Activated T-helper 9 cell treated with anti-CD3 and anti-CD28 coated beads, Interleukin-2, amount 50 U/mL, for 16 hours (primary cell): ENCODE data around the gene PERCC1.
"Not testable (repeated sequence)": the region's sequence is repeated elsewhere in the genome, so short reads cannot be mapped to it uniquely, and the experiment has no call there.

ENCODE experiments used
- DNase-seq: peaks from one replicate; pipeline ENCODE4 v3.0.0-alpha.2; 2020; ENCODE audit warnings: low read depth

Gene PERCC1

DNA sequence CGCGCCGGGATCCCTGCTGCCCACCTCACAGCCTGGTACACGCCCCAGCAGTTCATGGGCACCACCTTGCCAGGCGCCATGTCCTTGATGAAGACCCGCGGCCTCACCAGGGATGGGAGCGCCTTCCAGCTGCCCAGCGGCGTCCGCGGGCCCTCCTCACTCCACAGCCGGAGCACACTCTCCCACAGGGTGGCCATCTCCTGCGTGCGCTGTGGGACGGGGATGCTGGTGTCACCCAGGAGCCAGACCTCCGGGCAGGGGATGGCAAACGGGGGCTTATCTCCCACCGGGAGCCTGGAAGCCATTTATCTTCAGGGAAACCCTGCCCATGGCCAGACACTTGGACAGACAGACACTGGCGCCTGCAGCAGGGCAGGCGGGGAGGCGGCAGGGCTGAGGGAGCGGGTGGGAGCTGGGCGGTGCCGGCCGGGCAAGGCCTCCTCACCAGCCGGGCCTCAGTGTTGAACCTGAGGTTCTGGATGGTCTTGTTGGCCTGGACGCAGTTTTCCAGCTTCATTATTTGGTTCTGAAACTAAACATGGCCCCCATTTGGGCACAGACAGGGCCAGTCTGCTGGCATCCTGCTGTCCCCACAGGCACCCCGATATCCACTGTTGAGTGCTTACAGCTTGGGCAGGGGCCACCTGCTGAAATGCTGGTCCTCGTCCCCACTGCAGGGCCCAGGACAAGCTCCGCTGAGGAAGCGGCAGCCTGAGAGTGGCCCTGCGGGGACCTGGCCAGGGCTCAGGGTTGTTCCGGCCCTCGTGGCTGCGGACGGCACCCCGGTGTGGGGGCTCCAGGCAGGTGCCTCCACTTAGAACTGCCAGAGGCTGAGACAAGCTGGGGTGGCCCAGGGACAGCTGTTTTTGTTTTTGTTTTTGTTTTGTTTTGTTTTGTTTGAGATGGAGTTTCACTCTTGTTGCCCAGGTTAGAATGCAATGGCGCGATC is 4.0 kb downstream of the PERCC1 start:
- DNase-seq: no peak

DNA sequence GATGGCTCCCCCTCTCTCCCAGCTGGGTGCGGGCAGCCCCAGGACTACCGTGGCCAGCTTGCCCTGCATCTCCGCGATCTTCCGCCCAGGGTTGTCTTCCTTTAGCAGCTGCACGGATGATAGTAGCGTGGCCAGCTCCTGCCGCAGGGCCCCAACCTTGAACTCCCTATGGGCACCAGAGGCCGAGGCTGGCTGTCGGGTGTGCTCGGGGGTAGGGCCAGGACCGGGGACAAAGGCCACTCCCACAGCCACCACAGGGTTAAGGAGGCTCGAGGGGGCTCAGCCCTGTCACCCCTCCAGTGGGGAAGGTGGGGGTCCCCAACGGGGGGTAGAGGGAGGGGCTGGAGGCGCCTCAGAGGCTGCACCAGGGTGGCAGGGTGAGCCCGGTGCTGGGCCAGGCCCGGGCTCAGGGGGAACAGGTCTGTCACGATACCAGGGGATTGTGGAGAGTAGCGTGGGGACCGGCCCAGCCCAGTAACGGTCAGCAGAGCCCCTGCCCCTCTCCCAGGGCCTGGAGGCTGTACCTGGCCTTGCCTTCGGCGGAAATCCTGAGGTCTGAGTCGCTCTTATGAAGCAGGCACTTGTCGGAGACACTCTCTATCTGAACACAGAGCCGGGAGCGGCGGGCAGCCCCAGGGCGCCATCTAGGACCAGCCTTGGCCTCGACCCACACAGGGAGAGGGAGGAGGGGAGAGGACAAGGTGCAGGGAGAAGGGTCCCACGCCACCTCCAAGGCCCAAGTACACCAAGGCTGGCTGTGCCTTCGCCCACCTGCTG is 5.2 kb downstream of the PERCC1 start:
- DNase-seq: no peak

DNA sequence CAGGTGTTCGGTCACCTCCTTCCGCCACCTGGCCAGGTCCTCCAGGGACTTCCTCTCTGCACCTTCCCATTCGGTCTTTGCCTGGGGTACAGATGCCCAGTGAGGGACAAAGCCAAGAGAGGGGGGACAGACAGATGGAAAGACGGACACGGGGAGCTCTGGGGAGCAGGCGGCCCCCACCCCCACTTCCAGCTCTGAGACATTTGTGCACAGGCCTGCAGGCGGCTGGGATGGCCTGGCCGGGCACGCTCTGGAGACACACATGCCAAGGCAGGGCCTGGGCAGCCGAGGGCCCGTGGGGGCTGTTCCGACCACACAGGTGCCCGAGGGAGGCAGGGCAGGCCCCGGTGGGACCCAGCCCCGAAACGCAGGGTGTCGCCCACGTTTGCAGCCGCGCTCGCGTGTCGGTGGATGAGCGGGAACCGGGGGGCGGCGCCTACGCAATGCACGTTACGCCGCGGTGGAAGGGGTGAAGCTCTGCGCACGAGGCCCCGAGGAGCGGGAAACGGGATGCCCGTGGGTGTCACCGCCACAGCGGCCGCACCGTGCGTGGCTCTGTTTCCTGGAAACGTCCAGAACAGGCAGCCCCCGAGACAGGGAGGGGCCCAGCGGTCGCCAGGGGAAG is 6.0 kb downstream of the PERCC1 start:
- no peak for DNase-seq

DNA sequence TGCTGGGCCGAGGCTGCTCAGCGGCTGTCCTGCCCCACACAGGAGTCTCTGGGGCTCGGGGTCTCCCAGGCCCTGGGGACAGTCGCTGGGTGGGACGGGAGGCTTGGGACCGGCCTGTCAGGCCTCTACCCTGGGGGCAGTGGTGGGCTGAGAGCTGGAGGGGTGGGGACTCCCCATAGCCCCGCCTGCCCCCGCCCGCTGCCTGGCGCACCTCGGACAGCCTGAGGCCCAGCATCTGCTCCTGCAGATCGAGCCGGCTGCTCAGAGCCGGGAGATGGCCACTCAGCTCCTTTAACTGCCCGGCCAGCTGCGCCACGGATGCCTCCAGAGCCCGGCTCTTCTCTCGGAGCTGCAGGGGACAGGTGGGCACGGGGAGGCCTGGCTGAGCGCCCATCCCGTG is 6.7 kb downstream of the PERCC1 start:
- DNase-seq: no peak

DNA sequence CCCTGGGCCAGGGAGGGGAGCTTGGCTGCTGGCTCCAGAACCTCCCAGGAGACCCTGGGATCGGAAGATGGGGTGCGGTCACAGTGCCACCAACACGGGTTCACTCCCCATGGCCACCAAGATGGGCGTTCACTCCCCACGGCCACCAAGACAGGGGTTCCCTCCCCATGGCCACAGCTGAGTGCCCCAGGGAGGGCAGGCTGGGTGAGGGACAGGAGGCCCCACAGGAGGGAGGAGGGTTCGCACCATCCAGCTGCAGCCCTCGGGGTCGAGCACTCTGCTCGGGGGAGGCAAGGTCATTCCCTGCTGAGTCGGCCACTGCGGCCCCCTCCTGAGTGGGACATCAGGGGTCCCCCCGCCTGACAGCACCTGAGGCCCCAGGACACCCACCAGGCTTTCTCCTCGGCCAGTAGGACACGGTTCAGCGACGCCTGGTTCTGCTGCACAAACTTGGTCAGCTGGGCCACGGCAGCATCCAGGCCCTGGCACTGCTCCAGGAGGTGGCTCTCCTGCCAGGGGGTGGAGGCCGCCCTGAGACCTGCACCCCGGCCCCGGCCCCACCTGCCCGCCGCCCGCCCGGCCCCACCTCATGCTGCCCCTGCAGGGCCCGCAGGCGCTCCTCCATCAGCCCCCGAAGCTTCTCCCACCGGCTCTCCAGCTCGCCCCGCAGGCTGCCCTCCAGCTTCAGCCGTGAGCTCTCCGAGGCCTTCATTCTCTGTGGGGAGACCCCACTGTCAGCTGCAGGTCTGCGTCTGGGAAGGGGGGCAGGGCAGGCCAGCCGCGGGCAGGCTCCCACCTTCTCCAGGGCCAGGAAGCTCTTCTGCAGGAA is 7.6 kb downstream of the PERCC1 start:
- no peak for DNase-seq

DNA sequence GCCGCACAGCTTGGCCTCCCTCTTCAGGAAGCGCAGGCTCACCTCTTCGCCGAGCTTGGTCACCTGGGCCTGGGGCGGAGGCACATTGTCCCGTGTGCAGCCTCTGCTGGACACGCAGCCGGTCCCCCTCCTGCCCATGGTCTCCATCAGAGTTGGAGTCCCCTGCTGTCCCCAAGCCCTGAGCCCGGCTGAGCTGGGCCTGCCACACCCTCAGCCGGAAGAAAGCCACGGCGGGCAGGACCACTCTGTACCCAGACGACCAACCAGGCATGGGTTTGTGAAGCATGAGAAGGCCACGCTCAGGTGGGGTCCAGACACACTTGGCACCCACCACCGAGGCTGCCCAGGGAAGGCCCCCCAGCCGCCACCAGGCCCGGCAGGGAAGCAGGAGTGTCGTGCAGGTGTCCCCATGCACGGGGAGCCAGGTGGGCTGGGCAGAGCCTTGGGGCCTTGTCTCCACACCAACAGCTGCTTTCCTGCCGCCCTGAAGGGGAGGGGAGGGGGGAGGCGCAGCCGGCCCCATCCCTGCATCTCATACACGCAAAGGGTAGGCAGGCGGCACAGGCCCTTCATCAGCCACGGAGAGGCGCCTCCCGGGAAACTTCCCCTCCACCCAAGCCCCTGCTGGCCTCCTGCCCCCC is 8.3 kb downstream of the PERCC1 start:
- DNase-seq: no peak

DNA sequence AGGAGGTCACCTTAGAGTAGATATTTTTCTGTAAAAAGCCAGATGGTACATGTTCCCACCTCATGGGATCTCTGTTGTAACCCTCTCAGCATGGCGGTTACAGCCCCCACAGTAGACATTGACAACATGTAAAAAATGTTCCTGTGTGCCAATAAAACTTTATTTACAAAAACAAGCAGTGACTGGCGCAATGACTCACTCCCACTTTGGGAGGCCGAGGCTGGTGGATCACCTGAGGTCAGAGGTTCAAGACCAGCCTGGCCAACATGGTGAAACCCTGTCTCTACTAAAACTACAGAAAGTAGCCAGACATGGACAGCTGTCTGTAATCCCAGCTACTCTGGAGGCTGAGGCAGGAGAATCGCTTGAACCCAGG is 8.8 kb downstream of the PERCC1 start:
- not testable (repeated sequence) for DNase-seq

DNA sequence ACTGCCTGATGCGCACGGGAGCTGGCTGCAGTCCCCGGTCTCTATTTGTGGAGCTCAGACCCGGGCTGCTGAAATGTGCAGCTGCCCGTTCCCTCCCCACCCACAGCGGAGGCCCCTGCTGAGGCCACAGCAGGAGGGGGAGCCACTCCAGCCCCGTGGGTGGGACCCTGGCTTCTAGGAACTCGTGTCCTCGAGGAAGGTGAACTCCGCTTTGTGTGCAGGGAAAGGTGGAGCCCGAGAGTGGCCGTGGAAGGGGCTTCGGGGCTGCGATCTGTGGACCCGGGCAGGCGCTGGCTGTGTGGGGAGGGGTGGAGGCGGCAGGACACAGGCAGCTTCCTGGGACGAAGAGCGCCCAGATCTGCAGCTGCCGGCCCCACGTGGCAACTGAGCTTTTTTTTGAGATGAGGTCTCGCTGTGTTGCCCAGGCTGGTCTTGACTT is 10.5 kb downstream of the PERCC1 start:
- DNase-seq: no peak

DNA sequence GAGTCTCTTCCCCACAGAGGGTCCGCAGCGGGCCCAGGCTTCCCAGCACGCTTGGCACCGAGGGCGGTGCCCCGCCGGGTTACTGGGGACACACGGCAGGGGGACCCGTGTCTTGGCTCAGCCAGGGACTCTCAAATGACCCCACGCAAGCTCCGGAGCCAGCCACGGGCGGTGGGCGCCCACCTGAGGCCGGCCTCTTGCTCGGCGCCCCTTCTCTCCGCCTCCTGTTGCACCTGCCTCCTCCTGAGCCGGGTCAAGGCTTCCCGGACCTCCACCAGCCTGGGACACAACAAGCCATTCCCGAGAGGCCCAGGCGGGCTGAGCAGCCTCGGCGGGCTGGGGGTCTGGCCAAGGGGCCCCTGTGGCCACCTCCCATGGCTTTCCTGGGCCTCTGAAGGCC is 11.8 kb downstream of the PERCC1 start:
- no peak for DNase-seq

DNA sequence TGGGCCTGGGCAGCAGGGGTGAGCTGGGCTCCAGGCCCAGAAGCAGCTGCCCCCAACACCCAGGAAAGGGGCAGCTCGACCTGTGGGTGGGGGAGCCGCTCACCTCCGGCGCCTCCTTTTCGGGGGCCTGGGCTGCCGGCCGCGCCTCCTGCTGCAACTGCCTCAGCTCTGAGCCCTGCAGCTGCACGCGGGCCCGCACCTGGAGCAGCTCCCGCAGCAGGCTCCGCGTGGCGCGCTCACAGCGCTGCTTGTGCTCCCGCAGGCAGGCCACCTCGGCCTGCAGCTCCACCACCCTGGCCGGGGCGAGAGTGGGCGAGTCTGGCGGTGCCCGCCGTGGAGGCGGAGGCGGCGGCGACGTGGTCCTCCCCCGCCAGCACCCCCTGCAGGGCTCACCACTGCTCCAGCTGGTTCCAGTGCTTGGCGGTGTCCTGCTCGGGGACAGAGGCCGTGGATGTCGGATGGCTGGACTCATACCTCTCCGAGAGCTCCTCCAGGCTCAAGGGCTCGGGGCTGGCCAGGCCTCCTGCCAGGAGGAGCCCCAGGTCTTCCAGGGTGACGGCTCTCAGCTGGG is 12.6 kb downstream of the PERCC1 start:
- DNase-seq: no peak

DNA sequence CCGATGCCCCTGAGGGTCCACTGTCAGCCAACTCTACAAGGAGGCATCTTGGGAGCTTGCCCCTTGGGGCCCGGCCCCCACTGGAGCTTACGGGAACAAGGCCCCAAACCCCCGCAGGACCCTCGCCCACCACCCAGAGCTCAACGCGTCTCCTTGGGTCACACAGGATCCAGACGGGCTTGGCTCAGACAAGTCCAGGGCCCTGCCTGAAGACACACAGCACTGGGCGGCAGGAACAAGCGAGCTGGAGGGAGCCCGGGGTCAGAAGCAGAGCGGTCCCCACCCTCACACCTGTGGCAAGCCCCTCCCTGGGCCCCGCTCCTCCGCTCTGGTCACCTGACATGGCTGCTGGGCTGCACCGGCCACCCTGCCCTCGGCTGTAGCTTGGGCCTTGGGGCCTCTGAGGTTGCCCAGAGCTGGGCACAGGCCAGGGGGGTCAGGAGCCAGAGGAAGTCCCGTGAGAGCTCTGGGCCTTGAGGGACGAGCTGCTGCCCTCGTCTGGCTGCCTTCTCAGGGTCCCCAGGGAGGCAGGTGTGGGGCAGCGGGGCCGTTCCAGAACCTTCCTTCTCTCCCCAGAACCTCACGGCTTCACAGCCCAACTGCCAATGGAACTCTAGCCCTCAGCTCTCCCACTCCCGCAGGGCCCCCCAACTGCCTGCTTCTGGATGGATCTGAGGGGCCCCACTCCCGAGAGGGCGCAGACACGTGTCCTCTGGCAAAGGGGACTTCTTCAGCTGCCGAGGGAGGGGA is 13.3 kb downstream of the PERCC1 start, which contains the start of gene CCDC154:
Gene CCDC154 (minus strand): TSS at position 577 of the 750 bp plus-strand sequence. CDS start 234 bp downstream, at position 343.
- no peak for DNase-seq

DNA sequence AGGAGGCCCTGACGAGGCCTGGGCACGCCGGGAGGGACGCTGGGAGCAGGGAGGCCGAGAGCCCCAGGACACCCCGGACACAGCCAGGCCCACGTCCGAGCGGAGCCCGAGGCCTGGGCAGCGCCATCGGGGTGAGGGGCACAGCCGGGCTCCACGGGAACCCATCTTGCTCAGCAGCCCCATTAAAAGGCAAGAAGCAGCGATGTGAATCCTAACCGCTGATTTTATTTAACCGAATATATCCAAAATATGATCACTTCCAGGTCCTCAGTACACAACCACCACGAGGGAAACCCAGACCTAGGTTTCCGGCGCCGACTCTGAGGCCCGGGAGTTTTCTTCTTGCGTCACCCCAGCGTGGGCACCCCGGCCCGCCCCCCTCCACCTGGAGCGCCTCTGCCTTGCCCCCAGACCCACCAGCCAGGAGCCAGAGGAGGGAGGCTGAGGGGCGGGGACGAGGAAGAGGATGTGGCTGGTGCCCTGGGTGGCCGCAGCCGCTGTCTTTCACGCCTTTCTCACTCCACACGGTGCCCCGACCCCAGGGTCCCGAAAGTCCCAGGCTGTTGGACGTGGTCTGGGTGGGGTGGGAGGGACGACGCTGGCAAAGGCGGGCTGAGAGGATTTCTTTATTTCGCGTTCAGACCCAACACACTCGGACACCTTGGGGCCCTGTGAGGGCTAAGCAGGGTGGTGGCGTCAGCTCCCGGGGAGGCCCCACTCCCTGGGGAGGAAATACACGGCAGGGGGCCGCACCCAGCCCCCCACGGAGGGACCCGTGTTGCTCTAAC is 14.0 kb downstream of the PERCC1 start:
- no peak for DNase-seq

DNA sequence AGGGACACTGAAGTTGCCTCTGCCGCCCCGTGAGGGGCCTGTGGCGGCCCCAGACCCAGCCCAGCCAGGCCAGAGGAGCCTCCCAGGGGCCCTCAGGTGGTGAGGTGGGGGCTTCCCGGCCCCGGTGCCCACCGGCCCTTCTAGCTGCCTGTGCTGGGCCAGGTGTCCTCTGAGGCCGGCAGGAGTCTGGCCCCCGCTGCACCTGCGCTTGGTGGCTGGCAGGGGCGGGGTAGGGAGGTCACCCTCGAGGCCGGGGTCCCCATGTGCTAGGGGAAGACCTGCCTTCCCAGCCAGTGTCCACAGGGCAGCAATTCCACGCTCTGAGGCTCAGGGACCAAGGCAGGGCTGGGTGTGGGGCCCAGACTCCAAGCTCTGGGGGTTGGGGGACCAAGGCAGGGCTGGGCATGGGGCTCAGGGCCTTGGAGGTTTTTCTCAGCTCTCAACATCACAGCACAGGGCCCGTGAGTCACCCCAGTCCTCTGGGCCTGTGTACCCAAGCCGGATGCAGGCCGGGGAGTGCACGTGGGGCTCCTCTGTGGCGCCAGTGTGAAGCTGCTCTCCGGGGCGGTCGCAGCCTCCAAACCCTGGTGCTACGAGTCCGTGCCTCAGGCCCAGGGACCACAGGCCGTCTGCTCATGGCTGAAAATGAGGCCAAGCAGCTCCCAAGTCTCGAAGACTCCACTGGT is 14.8 kb downstream of the PERCC1 start:
- no peak for DNase-seq

DNA sequence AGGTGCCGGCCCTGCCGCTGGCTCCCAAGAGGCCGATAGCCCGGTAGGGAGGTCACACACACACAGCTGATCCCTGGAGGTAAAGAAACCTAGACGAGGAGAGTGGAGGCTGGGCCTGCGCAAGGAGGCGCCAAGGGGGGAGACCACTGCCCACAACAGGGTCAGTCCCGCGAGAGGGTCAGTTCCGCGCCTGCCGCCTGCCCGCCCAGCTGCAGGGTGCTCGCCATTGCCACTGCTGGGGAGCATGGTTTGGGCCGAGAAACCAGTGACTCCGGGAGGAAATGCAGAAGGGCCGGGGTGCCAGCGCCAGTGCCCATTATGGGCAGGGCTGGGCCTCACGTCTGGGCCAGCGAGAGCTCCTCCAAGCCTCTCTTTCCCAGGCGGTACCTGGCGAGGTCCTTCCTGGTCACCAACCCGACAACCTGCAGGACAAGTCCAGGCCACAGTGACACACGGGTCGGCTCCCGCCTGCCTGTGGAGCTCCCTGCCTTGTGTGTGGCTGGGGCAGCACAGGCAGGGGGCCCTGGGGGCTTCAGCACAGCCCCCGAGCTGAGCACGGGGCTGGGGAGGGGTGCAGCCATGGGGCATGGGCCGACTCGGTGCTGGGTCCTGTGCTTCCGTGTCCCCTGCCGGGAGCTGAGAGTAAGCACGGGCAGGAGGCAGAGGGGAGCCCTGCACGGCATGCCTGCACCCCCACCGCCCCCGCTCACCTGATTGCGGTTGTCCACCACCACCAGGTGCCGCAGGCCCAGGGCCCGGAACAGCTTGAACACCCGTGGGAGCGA is 15.6 kb downstream of the PERCC1 start:
- DNase-seq: no peak

DNA sequence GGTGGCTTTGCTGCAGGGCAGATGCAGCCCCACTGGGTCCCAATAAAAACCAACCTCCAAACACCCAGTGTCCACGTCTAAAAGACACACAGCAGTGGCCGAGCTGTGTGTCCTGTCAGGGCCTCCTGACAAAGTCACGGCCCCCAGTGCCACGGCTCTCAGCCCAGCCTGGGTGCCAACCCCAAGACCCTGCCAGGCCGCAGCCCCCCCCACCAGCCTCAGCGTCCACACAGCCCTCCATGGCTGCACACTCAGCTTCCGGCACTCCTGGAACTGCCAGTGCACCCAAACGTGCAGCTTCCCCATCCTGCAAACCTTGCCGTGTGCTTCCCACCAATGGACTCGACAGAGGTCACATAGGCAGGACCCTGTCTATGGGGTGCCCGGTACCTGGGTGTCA is 17.1 kb downstream of the PERCC1 start:
- DNase-seq: no peak

DNA sequence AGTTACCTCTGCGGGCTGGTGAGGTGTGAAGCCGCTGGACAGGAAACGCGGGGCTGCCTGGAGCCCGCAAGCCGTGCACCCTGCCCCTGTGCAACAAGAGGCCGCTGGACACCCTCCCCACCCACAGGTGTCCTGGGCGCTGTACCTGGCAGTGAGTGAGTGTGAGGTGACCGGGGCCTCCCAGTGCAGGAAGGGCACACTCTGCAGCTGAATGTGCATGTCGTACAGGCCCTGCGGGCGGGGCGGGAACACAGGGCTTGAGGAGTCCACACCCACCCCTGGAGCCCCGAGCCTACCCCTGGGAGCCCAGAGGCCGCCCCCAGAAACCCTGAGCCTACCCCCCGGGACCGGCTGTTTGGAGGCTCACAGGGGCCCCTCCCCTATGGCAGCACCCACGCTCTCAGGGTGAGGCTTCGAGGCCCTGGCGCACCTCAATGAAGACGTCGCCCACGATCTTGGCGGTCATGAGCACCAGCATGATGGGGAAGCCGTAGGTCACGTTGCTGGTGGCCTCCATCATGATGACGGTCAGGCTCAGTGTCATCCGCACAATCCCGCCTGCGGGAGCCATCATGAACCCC is 17.7 kb downstream of the PERCC1 start:
- DNase-seq: no peak

DNA sequence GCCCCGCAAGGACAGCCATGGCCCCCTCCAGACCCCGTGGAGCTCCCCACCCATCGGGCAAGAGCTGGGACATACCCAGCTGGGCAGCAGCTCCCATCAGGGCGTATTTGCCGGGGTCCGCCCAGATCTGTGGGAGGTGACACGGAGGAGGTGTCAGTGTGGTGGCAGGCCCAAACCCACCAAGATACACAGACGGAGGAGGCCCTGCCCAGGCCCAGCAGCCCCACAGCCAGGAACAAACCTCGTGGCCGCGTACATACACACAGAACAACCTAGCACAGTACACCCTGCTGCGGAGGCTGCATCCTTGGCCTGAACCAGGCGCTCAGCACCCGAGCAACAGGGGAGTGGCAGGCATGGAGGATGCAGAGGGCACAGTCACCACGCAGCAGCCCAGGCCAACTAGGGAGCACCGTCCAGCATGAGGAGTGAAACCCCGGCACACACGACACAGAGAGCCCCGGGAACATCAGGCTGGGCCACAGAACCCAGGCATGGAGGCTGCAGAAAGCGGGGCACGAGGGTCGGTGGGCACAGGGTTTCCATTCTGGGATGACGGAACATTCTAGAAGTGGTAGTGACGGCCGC is 18.4 kb downstream of the PERCC1 start:
- DNase-seq: no peak
